ENCODE measurements around the gene TMEM201.

DNA sequence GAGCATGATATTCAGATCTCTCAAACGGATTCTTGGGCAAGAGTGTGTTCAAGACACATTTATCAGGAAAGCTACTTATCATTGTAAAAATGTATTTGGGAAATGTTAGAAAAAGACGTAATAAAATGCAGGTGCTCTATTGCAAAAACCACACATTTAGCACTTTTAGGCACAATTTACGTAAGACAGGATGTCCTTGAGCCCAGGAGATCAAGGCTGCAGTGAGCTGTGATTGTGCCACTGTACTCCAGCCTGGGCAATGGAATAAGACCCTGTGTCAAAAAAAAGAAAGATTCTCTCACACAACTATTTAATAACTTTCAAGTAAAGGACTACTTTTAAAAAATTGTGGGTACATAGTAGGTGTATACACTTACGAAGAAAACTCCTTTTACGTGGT lies 31.1 kb upstream of the TMEM201 start:
- TF ChIP-seq, protein P1, sequence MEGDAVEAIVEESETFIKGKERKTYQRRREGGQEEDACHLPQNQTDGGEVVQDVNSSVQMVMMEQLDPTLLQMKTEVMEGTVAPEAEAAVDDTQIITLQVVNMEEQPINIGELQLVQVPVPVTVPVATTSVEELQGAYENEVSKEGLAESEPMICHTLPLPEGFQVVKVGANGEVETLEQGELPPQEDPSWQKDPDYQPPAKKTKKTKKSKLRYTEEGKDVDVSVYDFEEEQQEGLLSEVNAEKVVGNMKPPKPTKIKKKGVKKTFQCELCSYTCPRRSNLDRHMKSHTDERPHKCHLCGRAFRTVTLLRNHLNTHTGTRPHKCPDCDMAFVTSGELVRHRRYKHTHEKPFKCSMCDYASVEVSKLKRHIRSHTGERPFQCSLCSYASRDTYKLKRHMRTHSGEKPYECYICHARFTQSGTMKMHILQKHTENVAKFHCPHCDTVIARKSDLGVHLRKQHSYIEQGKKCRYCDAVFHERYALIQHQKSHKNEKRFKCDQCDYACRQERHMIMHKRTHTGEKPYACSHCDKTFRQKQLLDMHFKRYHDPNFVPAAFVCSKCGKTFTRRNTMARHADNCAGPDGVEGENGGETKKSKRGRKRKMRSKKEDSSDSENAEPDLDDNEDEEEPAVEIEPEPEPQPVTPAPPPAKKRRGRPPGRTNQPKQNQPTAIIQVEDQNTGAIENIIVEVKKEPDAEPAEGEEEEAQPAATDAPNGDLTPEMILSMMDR (IDR thresholded peaks at IDR 0.05) = no peak
- no peak for TF ChIP-seq TP53 (CRISPR knock-in tag; IDR thresholded peaks at IDR 0.05)
- no peak for TF ChIP-seq SMAD4 (CRISPR knock-in tag; IDR thresholded peaks at IDR 0.05)
- TF ChIP-seq, protein P2, sequence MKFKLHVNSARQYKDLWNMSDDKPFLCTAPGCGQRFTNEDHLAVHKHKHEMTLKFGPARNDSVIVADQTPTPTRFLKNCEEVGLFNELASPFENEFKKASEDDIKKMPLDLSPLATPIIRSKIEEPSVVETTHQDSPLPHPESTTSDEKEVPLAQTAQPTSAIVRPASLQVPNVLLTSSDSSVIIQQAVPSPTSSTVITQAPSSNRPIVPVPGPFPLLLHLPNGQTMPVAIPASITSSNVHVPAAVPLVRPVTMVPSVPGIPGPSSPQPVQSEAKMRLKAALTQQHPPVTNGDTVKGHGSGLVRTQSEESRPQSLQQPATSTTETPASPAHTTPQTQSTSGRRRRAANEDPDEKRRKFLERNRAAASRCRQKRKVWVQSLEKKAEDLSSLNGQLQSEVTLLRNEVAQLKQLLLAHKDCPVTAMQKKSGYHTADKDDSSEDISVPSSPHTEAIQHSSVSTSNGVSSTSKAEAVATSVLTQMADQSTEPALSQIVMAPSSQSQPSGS (CRISPR knock-in tag; IDR thresholded peaks at IDR 0.05; ENCODE audit: borderline replicate concordance, low read depth) = no peak
- TF ChIP-seq NR1H2 (CRISPR knock-in tag; IDR thresholded peaks at IDR 0.05) = no peak
- TF ChIP-seq, protein P3, sequence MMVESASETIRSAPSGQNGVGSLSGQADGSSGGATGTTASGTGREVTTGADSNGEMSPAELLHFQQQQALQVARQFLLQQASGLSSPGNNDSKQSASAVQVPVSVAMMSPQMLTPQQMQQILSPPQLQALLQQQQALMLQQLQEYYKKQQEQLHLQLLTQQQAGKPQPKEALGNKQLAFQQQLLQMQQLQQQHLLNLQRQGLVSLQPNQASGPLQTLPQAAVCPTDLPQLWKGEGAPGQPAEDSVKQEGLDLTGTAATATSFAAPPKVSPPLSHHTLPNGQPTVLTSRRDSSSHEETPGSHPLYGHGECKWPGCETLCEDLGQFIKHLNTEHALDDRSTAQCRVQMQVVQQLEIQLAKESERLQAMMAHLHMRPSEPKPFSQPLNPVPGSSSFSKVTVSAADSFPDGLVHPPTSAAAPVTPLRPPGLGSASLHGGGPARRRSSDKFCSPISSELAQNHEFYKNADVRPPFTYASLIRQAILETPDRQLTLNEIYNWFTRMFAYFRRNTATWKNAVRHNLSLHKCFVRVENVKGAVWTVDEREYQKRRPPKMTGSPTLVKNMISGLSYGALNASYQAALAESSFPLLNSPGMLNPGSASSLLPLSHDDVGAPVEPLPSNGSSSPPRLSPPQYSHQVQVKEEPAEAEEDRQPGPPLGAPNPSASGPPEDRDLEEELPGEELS (CRISPR knock-in tag; IDR thresholded peaks at IDR 0.05) = no peak
- TF ChIP-seq, protein P4, sequence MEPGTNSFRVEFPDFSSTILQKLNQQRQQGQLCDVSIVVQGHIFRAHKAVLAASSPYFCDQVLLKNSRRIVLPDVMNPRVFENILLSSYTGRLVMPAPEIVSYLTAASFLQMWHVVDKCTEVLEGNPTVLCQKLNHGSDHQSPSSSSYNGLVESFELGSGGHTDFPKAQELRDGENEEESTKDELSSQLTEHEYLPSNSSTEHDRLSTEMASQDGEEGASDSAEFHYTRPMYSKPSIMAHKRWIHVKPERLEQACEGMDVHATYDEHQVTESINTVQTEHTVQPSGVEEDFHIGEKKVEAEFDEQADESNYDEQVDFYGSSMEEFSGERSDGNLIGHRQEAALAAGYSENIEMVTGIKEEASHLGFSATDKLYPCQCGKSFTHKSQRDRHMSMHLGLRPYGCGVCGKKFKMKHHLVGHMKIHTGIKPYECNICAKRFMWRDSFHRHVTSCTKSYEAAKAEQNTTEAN (CRISPR knock-in tag; IDR thresholded peaks at IDR 0.05) = no peak
- no peak for TF ChIP-seq TCF7 (CRISPR knock-in tag; IDR thresholded peaks at IDR 0.05; ENCODE audit: low read depth)

Measured in WTC11 (cell line).